ENCODE results near the gene MXRA7.
"Not testable (repeated sequence)": the region's sequence is repeated elsewhere in the genome, so short reads cannot be mapped to it uniquely, and the experiment has no call there.

MXRA7 gene

GRCh38 chr17:76735586-76736348 is 25.0 kb upstream of the MXRA7 start:
- DNase-seq (ENCODE audit: low read depth) = no peak

GRCh38 chr17:76735006-76735405 is 24.2 kb upstream of the MXRA7 start:
- DNase-seq (ENCODE audit: low read depth) = no peak

GRCh38 chr17:76734080-76734840 is 23.5 kb upstream of the MXRA7 start:
- DNase-seq (ENCODE audit: low read depth) = no peak

GRCh38 chr17:76733618-76733957 is 22.8 kb upstream of the MXRA7 start:
- DNase-seq (ENCODE audit: low read depth) = no peak

GRCh38 chr17:76732734-76733617 is 22.2 kb upstream of the MXRA7 start:
- DNase-seq (ENCODE audit: low read depth) = no peak

- DNase-seq (ENCODE audit: low read depth) = not testable (repeated sequence)
Observed at GRCh38 chr17:76731800-76732733, 21.3 kb upstream of the MXRA7 start.

- no peak for DNase-seq (ENCODE audit: low read depth)
Observed at GRCh38 chr17:76727745-76728456, 17.1 kb upstream of the MXRA7 start.

- DNase-seq (ENCODE audit: low read depth) = no peak
Observed at GRCh38 chr17:76726776-76727718, 16.3 kb upstream of the MXRA7 start, which contains the start of gene METTL23. TSS of gene METTL23 (plus strand) at chr17:76726839. CDS start at chr17:76729711, 2,872 bp downstream.

- DNase-seq (ENCODE audit: low read depth) = peak; percentile 93
Observed at GRCh38 chr17:76726231-76726775, 15.5 kb upstream of the MXRA7 start, which contains the start of gene JMJD6. TSS of gene JMJD6 (minus strand) at chr17:76726606. CDS start at chr17:76726475, 131 bp downstream.

- DNase-seq (ENCODE audit: low read depth) = no peak
Observed at GRCh38 chr17:76725580-76726230, 14.9 kb upstream of the MXRA7 start.

GRCh38 chr17:76723812-76724211 is 13.0 kb upstream of the MXRA7 start:
- DNase-seq (ENCODE audit: low read depth) = no peak

- DNase-seq (ENCODE audit: low read depth) = not testable (repeated sequence)
Observed at GRCh38 chr17:76722977-76723376, 12.2 kb upstream of the MXRA7 start.

- DNase-seq (ENCODE audit: low read depth) = no peak
Observed at GRCh38 chr17:76722279-76722678, 11.5 kb upstream of the MXRA7 start.

- DNase-seq (ENCODE audit: low read depth) = no peak
Observed at GRCh38 chr17:76721463-76721862, 10.7 kb upstream of the MXRA7 start.

GRCh38 chr17:76720941-76721340 is 10.2 kb upstream of the MXRA7 start:
- DNase-seq (ENCODE audit: low read depth) = no peak

- no peak for DNase-seq (ENCODE audit: low read depth)
Observed at GRCh38 chr17:76720211-76720610, 9.4 kb upstream of the MXRA7 start.

- DNase-seq (ENCODE audit: low read depth) = no peak
Observed at GRCh38 chr17:76718516-76718915, 7.8 kb upstream of the MXRA7 start.

GRCh38 chr17:76716839-76717215 is 6.1 kb upstream of the MXRA7 start:
- no peak for DNase-seq (ENCODE audit: low read depth)

All from fibroblast of the conjunctiva (primary cell).